HG02981 (cell line): ENCODE data around the gene DLGAP4.
"Not testable (repeated sequence)": the region's sequence is repeated elsewhere in the genome, so short reads cannot be mapped to it uniquely, and the experiment has no call there.

ENCODE experiments used
- ATAC-seq: cut with Tn5 transposase; IDR thresholded peaks from one replicate; pipeline ENCODE4 v1.9.1; 2021; ENCODE audit warnings: mild to moderate bottlenecking, moderate library complexity; ENCODE audit not compliant: unreplicated experiment

DLGAP4 gene

DNA sequence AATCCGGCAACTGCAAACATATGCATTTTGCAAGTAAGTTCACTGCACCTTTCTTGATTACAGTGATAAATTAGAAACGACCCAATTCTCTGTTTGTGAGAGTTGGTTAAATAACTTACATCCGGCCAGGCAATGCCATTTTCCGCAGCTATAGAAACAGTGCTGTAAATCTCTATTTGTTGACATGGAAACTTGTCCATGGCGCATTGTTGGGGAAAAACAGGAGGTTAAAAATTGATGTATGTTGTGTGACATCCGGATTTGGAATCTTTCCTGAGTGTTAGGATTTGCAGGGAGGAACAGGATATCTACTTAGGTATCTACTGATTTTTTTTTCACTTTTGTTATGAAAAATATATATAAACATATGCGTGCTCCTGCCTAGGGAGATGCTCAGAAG lies 66.5 kb downstream of the DLGAP4 start:
- no peak for ATAC-seq

DNA sequence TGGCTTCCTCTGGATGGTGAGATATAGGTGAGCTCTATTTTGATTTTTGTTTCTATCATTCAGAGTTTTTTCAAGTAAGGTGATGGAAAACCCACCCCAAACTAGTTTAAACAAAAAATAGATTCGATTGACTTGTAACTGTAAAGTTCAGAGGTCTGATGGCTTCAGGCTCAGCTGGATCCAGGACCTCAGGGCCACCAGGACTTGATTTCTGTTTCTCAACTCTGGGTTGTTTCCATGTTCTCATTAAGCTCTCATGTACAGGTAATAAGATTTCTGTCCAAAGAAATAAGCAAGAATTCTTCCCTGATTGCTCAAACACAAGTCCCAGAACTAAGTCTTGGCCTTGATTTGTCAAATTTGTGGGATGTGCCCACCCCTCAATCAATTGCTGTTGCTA lies 67.0 kb downstream of the DLGAP4 start:
- ATAC-seq: no peak

DNA sequence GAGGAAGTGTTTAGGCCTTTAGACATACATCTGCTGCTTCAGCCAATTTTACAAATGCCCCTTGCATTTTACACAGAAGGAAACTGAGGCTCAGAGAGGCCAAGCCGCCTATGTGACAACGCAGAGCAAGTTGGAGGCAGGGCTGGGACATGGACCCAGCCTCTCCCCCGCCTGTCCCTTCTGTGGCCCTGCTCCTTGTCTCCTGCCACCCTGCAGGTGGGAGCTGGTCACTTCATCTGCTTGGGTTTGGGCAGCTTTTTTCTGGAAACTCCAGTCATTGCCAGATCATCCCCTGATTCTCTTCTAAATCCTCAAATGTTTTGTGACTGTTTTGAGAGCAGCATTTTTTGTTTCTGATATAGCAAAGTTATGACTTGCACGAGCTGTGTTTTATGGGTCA lies 68.9 kb downstream of the DLGAP4 start:
- ATAC-seq: no peak

DNA sequence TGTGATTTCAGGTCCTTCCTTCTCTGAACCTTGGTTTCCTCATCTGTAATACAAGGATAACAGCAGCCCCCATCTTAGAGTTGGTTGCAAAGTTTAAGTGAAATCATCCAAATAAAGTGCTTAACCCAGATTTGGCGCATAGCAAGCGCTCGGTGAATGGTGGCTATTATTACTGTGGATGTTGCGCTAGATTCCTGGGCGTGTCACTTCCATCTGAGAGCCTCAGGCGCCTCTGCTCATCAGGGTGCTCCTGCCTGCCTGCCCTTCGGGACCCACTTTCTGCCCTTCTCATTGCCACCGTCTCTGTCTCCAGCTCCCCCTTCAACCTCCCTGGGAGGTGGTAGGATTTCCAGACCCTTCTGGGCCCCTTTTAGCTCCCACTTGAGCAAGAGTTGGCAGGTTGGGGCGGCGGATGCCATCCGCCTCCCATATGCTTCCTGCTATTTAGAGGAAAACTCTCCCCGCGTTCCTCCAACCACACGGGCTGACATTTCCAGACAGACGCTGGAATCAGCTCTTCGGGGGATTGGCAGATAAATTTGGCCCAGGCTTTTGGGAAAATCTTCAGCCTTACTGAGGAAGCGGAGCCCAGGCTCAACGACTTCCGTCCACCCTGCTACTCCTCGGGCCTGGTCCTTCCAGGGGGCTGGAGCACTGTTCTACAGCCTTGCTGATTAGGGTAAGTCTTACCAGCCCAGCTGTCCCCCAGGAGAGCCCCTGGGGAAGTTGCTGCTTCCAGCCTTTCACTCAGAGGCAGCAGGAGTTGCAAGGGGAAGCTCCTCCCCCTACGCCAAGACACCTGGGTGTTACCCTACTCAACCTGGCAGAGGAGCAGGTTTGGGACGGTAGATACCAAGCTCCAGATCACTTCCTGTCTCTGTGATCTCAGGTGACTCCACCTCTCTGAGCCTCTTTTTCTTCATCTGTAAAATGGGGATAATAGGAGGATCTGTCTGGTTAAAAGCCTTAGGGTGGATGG lies 71.5 kb downstream of the DLGAP4 start:
- ATAC-seq: no peak

DNA sequence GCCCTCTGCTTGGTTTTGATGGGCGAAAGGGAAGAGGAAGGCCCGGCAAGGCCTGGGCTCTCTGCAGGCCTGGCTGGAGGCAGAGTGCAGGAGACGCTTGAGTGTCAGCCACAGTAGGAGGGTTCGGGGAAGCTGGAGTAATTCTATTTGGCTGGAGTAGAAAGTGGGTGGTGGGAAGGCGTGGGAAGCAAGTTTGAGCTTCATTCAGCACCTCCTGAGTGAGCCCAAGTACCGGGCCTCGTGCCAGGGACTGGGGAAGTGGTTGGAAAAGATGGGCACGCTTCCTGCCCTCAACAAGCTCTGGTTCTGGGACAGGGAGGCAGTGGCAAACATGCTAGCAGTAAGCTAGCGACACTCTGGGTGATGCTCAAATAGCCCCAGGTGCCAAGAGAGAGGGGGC lies 72.5 kb downstream of the DLGAP4 start:
- ATAC-seq: no peak

DNA sequence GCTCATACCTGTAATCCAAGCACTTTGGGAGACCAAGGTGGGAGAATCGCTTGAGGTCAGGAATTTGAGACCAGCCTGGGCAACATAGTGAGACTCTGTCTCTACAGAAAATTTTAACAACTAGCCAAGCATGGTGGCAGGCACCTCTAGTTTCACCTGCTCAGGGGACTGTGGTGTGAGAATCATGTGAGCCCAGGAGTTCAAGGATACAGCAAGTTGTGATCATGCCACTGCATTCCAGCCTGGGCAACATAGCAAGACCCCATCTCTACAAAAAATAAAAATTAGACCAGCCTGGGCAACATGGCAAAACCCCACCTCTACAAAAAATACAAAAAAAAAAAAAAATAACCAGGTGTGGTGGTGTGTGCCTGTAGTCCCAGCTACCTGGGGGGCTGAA lies 73.8 kb downstream of the DLGAP4 start:
- ATAC-seq: not testable (repeated sequence)

DNA sequence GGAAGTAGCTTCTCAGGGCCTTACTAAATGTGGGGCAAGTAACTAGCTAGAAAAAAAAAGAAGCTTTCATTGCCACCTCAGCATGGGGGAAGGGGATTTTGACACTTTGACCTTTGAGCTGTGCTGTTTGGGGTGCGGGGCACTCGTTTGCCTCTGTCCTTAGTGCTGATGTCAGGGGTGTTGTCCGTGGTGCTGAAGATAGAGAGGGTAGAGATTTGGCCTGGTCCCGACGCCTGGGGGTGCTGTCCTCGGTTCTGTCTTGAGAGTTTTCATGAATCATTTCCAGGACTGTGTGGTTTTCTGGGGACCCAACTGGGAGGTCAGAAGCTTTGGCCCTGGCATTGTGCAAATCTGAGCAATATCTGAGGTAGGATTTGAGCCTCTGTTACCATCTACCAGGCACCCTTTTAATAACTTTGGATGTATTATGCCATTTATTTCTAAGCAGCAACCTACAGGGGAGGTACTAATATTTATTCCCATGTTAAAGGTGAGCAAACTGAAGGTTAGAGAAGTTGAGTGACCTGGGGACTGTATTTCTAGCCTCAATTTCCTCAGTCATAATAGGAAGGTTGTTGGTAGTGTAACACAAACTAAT lies 78.0 kb downstream of the DLGAP4 start:
- ATAC-seq: no peak

DNA sequence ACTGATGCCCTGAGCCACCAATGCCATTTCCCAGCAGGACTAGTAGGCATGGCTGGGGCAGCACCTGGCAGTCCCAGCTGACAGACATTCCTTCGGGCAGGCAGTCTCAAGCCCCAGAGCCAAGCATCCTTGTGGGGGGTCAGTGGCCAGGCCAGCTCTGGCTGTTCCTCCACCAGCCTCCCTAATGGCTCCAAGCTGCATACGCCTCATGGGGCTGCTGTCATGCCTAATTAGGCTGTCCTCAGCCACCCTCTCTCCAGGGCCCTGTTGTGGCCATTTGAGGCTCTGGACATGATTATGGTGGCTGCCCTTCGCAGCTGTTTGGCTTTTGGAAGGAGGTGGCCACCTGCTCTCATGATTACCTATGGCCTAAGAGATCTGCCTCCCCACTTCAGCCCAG lies 79.4 kb downstream of the DLGAP4 start:
- no peak for ATAC-seq

DNA sequence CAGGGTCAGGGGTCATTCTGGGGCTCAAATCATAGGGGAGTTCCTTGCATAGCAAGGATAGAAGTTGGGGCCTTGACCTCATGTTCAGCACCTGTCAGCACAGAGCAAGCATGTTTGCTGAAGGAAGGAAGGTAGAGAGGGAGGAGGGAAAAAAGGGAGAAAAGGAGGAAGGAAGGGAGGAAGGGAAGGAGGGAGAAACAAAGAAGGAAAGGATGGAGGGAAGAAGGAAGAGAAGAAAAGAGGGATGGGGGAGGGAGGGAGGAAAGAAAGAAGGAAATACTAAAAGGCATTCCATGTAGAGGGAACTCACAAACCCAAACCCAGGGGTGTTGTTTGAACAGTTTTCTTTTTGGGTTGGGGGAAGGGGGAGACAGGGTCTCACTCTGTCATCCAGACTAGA lies 80.1 kb downstream of the DLGAP4 start:
- no peak for ATAC-seq

DNA sequence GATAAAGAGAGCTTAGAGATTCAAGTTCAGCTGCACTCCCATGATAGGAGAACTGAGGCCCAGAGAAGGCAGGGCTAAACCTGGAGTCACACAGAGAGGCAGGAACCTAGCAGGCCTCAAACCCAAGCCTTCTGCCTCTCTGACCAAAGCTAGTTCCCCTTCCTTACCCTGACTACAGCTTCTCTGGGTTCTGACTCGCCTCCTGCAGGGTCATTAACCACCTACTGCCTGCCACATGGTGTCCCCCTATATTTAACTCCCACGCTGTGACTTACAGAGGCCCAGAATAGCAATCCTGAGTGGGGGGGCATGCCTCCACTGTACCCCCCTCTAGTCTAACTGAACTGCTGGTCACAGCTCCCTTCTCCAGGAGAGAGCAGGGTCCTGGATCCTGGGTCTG lies 84.1 kb downstream of the DLGAP4 start:
- ATAC-seq: no peak

DNA sequence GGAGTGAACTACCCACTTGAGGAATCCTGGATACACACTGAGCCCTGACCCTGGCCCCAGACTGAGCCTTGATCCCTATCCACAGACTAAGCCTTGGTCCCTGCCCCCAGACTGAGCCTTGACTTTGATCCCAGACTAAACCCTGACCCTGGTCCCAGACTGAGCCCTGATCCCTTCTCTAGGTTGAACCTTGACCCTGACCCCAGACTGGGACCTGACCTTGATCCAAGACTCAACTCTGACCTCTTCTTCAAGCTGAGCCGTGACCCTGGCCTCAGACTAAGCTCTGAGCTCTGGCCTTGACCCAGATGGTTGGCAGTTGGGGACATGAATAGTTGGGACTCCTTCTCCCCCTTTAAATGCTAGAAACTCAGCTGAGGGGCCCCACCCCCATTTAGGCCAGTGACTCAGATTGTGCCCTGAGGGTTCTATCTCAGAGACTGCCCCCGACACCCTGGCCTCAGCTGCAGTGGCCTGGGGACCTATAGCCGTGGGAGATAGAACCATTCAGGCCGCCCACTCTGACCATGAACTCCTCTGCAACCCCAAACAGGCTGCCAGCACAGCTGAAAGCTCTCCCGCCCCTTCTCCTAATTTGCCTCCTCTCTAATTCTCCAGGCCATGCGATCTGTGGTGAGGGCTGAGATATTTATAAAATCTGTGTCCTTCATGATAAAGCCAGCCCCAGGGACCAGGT lies 84.7 kb downstream of the DLGAP4 start:
- ATAC-seq: no peak

DNA sequence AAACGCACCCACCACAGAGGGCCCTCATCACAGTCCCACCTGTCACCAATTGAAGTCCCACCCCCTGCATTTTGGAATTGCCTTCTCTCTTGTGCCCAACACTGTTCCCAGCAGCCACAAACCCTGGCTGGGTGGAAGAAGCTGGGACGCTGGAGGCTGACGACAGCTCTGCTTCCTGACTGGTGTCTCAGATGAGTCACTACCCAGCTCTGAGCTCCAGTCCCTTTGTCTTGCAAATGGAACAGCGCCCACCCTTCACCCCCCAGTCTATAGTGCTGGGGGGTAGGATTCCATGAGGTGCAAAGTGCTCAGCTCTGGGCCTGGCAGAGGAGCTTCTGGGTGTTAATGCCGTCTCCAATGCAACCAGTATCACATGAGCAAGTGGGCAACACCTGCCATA lies 85.3 kb downstream of the DLGAP4 start:
- ATAC-seq: no peak

DNA sequence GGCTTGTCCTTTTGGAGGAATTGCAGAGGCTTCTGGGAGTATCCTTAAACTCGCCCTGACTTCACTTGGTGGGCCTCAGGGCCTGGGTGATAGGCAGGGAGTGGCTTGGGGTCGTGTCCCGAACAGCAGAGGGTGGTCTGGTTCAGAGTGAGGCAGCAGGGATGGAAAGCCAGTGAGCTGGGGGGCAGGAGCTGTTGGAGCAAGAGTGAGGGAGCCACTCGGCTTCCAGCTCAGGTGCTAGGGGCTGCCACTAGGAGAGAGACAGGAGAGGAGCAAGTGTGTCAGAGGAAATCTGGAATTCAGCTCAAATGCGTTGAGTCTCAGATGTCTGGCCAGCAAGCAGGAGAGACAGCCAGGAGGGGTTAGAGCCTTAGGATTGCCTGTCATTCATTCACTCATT lies 85.8 kb downstream of the DLGAP4 start:
- ATAC-seq: no peak

DNA sequence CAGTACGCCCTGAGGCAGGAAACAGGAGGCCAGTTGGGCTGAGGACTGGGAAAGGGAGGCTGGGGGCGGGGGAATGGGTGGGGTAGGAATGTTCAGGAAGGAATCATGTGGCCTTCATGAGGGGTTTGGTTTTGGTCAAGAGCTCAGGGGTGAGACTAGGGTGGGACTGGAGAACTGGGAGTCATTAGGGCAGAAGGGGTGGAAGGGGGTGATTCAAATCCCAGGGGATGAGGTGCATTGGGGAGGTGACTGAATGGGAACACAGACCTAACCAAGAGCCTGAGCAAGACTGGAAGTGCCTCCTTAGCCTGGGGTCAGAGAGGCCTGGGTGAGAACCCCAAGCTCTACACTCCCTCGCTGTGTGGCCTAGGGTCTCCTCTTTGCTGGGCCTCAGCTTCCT lies 86.8 kb downstream of the DLGAP4 start:
- no peak for ATAC-seq

DNA sequence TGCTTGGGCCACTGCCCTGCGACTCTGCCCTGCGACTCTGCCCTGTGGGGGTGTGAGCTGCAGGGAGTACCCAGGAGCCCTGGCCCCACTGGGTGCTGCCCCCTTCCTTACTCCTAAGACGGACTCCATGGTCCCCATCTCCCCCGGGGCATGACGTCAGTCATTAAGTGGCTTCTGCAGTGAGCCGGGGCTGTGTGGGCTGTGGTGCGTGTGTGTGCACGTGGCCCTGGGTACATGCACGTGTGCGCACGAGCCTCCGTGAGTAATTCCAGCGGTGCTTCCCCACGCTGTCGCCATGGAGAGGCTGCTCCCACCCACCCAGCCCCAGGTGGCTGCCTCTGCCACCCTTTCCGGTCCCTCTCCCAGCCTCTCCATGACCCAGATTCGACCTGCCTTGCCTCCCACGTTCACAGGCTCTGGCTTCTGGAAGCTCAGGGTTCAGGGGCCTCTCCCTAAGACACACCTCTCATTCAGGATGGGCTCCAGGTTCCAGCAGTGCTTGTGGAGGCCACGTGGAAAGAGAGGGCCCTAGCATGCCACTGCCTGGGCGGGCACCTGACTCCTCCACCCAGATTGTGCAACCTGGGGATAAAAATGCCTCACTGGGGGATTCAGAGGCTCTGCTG lies 88.3 kb downstream of the DLGAP4 start:
- ATAC-seq: no peak

DNA sequence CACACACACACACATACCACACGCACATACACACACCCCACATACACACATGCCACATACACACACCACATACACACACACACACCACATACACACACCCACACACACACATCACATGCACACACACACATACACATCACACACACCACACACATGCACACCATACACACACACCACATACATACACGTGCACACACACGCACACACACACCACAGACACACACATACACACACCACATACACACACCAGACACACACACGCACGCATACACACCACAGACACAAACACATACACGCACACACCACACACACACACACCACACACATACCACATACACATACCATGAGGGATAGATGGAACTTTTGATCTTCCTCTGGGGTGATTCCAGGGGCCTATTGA lies 90.2 kb downstream of the DLGAP4 start:
- no peak for ATAC-seq

DNA sequence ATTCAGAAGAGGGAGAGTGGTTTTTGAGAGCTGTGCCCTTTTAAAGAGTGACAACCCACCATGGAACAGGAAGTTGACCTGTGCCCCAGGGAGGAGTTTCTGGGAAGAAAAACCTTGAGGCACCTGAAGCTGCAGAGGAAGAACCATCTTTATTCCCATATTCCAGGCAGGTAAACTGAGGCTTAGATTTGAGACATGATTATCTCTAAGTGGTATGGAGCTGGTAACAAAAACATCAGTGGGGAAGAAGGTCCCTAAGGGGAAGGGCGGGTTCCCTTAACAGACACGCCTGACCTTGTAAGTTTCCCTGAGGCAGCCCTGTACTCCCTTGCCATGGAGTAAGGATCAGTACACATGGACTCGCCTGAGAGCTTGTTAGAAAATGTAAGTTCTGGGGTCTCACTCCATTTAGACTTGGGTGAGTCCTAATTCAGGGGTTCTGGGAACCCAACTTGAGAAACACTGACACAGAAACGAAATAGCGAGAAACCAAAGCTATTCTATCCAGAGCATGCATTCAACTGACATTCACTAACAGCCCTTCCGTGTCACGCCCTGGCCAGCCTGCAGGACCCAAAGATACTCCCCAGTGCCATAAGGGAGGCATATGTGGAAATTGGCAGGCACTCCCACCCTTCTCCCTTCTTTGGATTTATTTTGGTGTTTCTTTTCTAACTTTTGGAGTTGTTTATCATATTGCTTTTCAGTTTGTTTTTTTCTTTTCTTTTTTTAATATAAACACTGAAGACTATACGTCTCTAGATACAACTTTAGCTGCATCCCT lies 90.9 kb downstream of the DLGAP4 start:
- no peak for ATAC-seq

DNA sequence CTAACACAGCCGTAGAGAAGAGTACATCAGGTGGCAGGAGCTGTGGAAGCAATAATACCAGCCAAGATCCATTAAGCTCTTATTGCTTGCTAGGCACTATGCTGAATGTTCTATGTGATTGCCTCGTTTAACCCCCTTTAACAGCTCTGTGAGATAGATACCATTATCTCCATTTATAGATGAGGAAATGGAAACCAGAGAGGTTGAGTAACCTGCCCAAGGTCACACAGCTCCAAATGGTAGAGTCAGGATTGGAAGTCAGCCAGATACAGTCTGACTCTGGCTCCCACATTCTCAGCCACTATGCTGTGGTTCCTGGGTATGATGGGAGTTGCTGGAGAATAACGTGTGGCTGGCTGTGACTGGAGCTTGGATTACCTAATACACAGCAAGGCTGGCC lies 92.4 kb downstream of the DLGAP4 start:
- no peak for ATAC-seq

DNA sequence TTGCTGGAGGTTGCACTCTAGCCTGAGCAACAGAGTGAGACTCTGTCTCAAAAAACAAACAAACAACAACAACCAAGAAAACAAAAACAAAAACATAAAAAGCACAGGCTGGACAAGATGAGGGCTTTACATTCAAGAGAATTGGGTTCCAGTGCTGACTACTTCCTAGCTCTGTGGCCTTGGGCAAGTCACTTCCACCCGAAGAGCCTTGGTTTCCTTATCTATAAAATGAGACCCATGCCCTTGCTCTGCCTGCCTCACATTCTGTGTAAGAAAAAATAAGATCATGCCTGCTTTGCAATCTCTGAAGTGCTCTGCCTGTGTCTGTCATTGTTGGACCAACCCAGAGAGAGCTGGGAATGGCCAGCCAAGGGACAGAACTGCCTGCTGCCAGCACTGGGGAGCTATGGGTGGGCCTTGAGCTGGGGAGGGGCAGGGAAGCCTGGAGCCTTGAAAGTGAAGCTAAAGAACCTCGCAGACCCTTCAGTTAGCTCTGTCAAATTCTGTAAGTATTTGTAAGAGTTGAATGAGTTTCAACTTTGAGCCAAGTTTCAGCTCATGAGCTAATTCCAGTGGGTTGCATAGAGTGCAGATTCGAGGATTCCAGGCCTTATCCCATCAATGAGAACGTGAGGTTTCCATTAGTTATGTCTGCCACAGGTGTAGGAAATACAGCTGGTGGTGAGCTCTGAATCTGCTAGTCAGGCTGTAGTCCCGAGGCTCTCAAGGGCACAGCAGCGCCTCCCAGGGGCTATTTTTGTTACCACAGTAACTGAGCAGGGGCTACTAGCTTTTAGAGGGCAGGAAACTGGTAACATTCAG lies 93.2 kb downstream of the DLGAP4 start:
- ATAC-seq: no peak
